Fibroblast of skin of abdomen (primary cell): Measurements from ENCODE around the gene PCDHB12. TPM values are rescaled to one million over a fixed set of nuclear protein-coding genes. Genes with fewer than 3 reads are reported as not detected.
"Not testable (repeated sequence)": the region's sequence is repeated elsewhere in the genome, so short reads cannot be mapped to it uniquely, and the experiment has no call there.

Source experiments
- DNase-seq: peaks from one replicate; pipeline ENCODE4 v3.0.0-alpha.2; 2013
- polyA plus RNA-seq, 2 experiments: library from polyadenylated mRNA; unstranded; fragments of 120-200 nt; gene quantifications; one replicate each; pipeline ENCODE4 v1.2.1, GENCODE V29; 2013; ENCODE audit not compliant: insufficient read length in 2 of 2

Gene PCDHB12
- polyA plus RNA-seq (2013, experiment 1 of 2; ENCODE audit: insufficient read length): 0.21 TPM
- polyA plus RNA-seq (2013, experiment 2 of 2; ENCODE audit: insufficient read length): 0.20 TPM

GRCh38 chr5:141208478-141208877 is at the start of gene PCDHB12:
Gene PCDHB12 (plus strand): TSS chr5:141208719. CDS start chr5:141208908, 189 bp downstream.
- DNase-seq: no peak

- peak; percentile 7 for DNase-seq
Measured at GRCh38 chr5:141172381-141173204, 35.9 kb upstream of the PCDHB12 start, which contains the start of gene PCDHB7. Gene PCDHB7 (plus strand): TSS chr5:141172644. CDS start chr5:141172836, 192 bp downstream.

DNA sequence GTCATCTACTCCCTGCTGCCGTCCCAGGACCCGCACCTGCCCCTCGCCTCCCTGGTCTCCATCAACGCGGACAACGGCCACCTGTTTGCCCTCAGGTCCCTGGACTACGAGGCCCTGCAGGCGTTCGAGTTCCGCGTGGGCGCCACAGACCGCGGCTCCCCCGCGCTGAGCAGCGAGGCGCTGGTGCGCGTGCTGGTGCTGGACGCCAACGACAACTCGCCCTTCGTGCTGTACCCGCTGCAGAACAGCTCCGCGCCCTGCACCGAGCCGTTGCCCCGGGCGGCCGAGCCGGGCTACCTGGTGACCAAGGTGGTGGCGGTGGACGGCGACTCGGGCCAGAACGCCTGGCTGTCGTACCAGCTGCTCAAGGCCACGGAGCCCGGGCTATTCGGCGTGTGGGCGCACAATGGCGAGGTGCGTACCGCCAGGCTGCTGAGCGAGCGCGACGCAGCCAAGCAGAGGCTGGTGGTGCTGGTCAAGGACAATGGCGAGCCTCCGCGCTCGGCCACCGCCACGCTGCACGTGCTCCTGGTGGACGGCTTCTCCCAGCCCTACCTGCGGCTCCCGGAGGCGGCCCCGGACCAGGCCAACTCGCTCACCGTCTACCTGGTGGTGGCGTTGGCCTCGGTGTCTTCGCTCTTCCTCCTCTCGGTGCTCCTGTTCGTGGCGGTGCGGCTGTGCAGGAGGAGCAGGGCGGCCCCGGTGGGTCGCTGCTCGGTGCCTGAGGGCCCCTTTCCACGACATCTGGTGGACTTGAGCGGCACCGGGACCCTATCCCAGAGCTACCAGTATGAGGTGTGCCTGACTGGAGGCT is 34.0 kb upstream of the PCDHB12 start:
- DNase-seq: not testable (repeated sequence)

DNA sequence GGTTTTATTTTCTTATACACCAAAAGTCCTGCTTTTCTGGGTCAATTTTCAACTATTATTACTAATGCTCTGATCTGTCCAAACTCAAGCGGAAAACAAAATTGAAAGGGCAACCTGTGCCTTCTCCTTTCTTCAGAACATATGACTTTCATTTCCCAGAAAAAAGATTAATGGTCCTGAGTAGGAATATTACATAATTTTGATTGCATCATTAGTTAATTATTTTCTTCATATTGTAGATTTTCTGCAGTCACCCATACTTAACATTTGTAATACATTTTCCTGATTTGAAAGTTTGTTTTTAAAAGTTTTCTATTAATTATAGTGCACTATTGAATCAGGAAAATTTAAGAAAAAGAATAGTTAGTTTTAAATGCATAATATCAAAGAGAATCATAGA is 32.6 kb upstream of the PCDHB12 start:
- DNase-seq: no peak

DNA sequence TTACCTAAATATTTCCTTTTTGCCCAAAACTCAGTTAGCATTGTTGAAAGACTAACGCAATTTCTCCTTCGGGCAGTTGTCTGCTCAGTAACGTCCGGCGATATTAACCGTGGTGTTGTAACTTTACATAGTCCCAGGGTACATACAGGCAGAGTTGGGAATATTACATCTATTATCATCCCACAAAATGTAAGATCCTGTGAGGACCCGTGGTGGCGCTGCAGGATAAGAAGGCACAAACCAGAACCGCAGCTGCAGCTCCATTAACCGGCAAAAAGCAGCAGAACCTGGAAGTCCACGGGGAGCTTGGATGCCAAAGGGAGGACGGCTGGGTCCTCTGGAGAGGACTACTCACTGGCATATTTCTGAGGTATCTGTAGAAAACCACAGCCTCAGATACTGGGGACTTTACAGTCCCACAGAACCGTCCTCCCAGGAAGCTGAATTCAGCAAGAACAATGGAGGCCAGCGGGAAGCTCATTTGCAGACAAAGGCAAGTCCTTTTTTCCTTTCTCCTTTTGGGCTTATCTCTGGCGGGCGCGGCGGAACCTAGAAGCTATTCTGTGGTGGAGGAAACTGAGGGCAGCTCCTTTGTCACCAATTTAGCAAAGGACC is 30.8 kb upstream of the PCDHB12 start, which contains the start of gene PCDHB8:
PCDHB8 (plus strand) TSS at position 214 of the 615 bp plus-strand sequence; CDS start at position 459, 245 bp downstream.
- not testable (repeated sequence) for DNase-seq

GRCh38 chr5:141179371-141179770 is 29.1 kb upstream of the PCDHB12 start:
- not testable (repeated sequence) for DNase-seq

GRCh38 chr5:141179876-141180275 is 28.6 kb upstream of the PCDHB12 start:
- DNase-seq: not testable (repeated sequence)

DNA sequence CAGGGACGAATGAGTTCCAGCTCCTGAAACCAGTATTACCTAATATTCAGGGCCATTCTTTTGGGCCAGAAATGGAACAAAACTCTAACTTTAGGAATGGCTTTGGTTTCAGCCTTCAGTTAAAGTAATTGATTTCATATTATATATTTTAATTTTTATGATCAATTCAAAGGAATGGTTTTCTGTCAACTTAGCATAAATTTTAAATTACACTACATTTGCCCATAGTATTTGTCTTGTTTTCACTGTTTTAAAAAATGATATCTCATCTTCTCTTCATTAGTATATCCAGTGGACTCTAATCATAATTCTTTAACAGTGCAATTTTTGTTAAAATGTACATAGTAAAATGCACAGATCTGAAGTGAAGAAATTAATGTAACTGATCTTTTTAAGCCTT is 28.2 kb upstream of the PCDHB12 start:
- DNase-seq: no peak

DNA sequence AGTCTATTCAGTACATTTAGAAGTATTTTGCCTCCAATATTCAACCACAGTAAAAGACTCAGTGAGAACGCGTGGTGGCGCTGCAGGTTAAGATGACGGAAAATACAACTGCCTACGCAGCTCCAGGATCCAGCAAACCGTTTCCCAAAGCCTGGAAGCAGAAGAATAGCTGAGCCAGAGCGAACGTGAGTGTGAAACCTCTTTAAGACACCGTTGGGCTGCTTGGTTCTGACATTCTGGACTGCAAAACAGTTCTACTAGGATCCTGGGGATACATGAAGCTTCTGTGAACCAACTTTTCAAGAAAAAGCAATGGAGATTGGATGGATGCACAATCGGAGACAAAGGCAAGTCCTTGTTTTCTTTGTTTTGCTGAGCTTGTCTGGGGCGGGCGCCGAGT is 26.3 kb upstream of the PCDHB12 start, which contains the start of gene PCDHB16:
PCDHB16 (plus strand) TSS at position 140 of the 400 bp plus-strand sequence; CDS start at position 313, 173 bp downstream.
- DNase-seq: peak; percentile 10

DNA sequence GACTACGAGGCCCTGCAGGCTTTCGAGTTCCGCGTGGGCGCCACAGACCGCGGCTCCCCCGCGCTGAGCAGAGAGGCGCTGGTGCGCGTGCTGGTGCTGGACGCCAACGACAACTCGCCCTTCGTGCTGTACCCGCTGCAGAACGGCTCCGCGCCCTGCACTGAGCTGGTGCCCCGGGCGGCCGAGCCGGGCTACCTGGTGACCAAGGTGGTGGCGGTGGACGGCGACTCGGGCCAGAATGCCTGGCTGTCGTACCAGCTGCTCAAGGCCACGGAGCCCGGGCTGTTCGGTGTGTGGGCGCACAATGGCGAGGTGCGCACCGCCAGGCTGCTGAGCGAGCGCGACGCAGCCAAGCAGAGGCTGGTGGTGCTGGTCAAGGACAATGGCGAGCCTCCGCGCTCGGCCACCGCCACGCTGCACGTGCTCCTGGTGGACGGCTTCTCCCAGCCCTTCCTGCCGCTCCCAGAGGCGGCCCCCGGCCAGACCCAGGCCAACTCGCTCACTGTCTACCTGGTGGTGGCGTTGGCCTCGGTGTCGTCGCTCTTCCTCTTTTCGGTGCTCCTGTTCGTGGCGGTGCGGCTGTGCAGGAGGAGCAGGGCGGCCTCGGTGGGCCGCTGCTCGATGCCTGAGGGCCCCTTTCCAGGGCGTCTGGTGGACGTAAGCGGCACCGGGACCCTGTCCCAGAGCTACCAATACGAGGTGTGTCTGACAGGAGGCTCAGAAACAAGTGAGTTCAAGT is 24.2 kb upstream of the PCDHB12 start:
- not testable (repeated sequence) for DNase-seq

- no peak for DNase-seq
Measured at GRCh38 chr5:141186897-141187512, 21.5 kb upstream of the PCDHB12 start, which contains the start of gene PCDHB9. Gene PCDHB9 (plus strand): TSS chr5:141187161. CDS start chr5:141187319, 158 bp downstream.

DNA sequence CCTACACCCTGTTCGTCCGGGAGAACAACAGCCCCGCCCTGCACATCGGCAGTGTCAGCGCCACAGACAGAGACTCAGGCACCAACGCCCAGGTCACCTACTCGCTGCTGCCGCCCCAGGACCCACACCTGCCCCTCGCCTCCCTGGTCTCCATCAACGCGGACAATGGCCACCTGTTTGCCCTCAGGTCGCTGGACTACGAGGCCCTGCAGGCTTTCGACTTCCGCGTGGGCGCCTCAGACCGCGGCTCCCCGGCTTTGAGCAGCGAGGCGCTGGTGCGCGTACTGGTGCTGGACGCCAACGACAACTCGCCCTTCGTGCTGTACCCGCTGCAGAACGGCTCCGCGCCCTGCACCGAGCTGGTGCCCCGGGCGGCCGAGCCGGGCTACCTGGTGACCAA is 19.8 kb upstream of the PCDHB12 start:
- DNase-seq: not testable (repeated sequence)

- DNase-seq: not testable (repeated sequence)
Measured at GRCh38 chr5:141189131-141189530, 19.4 kb upstream of the PCDHB12 start.

- no peak for DNase-seq
Measured at GRCh38 chr5:141192110-141192725, 16.3 kb upstream of the PCDHB12 start, which contains the start of gene PCDHB10. Gene PCDHB10 (plus strand): TSS chr5:141192353. CDS start chr5:141192553, 200 bp downstream.

DNA sequence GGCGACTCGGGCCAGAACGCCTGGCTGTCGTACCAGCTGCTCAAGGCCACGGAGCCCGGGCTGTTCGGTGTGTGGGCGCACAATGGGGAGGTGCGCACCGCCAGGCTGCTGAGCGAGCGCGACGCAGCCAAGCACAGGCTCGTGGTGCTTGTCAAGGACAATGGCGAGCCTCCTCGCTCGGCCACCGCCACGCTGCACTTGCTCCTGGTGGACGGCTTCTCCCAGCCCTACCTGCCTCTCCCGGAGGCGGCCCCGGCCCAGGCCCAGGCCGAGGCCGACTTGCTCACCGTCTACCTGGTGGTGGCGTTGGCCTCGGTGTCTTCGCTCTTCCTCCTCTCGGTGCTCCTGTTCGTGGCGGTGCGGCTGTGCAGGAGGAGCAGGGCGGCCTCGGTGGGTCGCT is 14.2 kb upstream of the PCDHB12 start:
- DNase-seq: not testable (repeated sequence)

DNA sequence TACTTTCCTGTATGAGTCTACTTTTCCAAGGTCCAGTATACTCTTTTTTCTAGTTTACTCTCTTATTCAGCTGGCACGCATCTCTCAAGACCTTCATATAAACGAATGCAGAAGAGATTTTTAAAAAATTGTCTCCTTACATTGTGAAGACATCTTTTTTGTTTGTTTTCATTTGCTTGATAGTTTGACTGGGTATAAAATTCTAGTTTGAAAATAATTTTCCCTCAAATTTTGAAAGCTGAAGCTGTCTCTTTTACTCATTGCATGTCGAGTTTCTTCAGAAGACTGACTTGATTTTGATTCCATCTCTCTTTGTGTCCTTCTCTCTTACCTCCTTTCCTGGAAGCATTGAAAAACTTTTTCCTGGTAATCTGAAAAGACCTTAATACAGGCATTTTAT is 12.2 kb upstream of the PCDHB12 start:
- DNase-seq: no peak

DNA sequence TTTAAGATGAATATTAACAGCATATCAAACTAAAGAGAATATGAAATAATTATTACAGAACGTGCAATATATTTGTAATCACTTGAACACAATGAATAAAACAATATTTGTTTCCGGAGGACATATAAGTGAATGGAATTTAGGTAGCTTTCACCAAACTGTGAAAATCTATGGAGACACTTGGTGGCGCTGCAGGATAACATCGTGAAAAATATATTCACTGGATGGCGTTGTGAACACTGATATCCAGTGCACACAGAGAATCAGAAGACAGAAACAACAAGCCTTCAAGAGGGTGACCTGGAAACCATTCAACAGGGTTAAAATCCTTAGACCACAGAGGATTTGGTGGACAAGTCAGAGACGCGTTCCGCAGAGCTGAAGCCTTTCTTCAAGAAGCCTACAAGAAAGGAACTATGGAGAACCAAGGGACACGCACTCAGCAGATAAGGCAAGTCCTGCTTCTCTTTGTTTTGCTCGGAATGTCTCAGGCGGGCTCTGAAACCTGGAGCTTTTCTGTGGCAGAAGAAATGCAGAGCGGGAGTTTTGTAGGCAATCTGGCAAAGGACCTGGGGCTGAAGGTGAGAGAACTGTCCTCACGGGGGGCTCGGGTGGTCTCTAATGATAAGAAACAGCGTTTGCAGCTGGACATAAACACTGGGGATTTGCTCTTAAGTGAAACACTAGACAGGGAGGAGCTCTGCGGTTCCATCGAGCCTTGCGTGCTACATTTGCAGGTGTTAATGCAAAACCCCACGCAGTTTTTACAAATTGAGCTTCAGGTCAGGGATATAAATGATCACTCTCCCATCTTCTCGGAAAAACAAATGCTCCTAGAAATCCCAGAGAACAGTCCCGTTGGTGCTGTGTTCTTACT is 8.9 kb upstream of the PCDHB12 start, which contains the start of gene PCDHB11:
PCDHB11 (plus strand) TSS at position 269 of the 877 bp plus-strand sequence; CDS start at position 417, 148 bp downstream.
- no peak for DNase-seq

GRCh38 chr5:141201126-141201525 is 7.4 kb upstream of the PCDHB12 start:
- DNase-seq: not testable (repeated sequence)

- not testable (repeated sequence) for DNase-seq
Measured at GRCh38 chr5:141201646-141202045, 6.9 kb upstream of the PCDHB12 start.
